Right ventricle myocardium superior (tissue), 1 donor: ENCODE measurements around the gene KCNJ6. TPM values are rescaled to one million over a fixed set of nuclear protein-coding genes. Genes with fewer than 3 reads are reported as not detected.
"Not testable (repeated sequence)": the region's sequence is repeated elsewhere in the genome, so short reads cannot be mapped to it uniquely, and the experiment has no call there.

Source experiments
- ATAC-seq: fragments of 200-7000 bp; cut with Tn5 transposase; one replicate; pipeline ENCODE4 v1.9.1; 2020; ENCODE audit warnings: mild to moderate bottlenecking; ENCODE audit not compliant: poor library complexity
- DNase-seq: peaks from one replicate; pipeline ENCODE4 v3.0.0-alpha.2; 2020
- intact Hi-C: fragments of 100-400 bp; cut with DNase I; formaldehyde crosslinking; loops from one replicate; pipeline ENCODE4 v1.11.2; 2022
- total RNA-seq: library from RNA; stranded (reverse); fragmentation: NEBNext Ultra II Directional; extraction: Animal tissue kit (Norgen Biotek cat#: 25700); gene quantifications from one replicate; pipeline ENCODE4 v1.2.1, GENCODE V29; 2021
- donor health status: DM: no; HTN: yes; CAD: no; lungs with severe emphysema.

Gene KCNJ6
- total RNA-seq, 1 donor from 2014 or later, result not detected

DNA sequence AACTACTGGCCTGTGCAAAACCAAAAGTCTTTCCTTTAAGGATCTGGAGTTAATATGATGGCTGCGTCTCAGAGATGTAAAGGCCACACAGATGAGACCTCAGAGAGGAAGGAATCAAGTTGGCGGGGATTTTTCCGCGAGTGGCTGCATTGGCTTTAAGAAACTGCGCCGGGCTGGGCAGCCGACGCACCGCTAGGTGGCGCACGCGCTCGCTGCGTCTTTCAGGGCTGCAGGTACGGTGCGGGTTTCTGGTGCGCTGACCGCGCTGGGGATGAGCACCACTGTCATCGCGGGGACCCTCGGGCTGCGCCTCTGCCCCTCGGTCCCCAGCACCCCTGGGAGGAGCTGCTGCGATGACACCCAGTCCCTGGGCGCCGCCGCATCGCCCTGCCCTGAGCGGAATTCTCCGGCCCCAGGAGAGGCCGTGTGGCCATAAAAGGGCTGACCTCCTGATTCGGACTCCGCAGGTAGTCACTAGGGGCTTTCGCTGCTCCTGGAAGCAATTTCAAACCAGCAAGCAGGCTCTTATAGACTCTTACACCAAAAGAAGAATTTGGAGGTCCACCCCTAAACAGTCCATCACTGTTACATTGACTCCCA, 241.0 kb downstream of the KCNJ6 start:
- DNase-seq, result peak; percentile 79
- intact Hi-C loops, result no loop called here
- peak; percentile 82 for ATAC-seq

- ATAC-seq (no peak), DNase-seq (no peak)
- intact Hi-C loops, result no loop called here
Observed at GRCh38 chr21:37673801-37674575, 242.3 kb downstream of the KCNJ6 start.

- ATAC-seq (no peak), DNase-seq (no peak)
- intact Hi-C loops, result no loop called here
Observed at GRCh38 chr21:37671381-37671780, 244.9 kb downstream of the KCNJ6 start.

- DNase-seq (no peak), ATAC-seq (no peak)
- intact Hi-C loops, result no loop called here
Observed at GRCh38 chr21:37670883-37671282, 245.4 kb downstream of the KCNJ6 start.

GRCh38 chr21:37669249-37669648, 247.0 kb downstream of the KCNJ6 start:
- intact Hi-C loops, result no loop called here
- DNase-seq, result no peak
- ATAC-seq, result no peak

- intact Hi-C loops, result no loop called here
- no peak for DNase-seq
- ATAC-seq, result no peak
Observed at GRCh38 chr21:37668462-37669239, 247.6 kb downstream of the KCNJ6 start.

DNA sequence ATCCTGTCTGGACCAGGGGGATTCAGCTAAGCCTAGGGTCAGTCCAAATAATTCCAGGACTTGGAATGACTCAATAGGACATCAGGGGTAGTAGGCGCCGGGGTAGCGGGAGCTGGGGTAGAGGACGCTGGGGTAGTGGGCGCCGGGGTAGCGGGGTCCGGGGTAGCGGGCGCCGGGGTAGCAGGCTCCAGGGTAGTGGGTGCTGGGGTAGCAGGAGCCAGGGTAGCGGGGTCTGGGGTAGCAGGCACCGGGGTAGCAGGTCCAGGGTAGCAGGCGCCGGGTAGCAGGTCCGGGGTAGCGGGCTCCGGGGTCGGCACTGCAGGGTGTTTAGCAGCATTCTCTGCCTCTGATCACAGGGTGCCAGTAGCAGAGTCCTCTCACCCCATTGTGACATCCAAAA, 248.9 kb downstream of the KCNJ6 start:
- DNase-seq (no peak), ATAC-seq (no peak)
- intact Hi-C loops, result no loop called here

DNA sequence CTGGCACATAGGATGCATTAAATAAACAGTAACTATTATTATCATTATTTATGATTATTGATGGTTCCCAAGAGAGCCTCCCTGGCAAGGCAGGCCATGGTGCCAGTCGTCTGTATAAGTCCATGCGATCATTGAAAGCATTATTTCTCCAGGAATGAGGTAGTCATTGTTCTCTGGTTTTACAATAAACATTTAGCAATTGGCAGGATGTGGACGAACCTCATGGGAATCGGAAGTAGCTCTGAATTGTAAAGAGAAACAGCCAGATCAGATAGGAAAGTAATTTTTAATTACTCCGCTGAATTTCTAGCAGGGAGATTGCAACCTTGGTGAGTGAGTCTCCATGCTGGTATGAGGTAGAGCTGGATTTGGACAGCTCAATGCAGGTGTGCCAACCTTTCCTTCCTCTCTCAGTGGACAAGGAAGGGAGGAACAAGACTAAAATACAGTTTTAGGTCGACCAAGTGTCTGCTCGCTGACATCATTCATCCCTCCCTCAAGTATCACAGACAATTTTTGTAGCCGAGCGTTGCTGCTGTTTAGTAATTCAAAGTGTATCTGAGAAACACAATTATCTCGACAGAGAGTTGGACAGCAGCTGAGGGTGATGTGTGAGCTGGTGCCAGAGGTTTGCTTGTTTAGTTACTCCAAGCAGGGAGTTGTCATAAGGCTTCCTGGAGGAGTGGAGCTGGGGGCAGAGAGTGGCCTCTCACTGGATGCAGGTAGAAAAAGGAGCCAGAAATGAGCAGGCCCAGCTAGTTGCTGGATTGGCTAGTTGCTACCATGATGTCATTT, 250.8 kb downstream of the KCNJ6 start:
- intact Hi-C loops, result no loop called here
- DNase-seq, result no peak
- no peak for ATAC-seq

GRCh38 chr21:37662227-37662626, 254.0 kb downstream of the KCNJ6 start:
- intact Hi-C loops, DNase-seq, ATAC-seq: not testable (repeated sequence)

DNA sequence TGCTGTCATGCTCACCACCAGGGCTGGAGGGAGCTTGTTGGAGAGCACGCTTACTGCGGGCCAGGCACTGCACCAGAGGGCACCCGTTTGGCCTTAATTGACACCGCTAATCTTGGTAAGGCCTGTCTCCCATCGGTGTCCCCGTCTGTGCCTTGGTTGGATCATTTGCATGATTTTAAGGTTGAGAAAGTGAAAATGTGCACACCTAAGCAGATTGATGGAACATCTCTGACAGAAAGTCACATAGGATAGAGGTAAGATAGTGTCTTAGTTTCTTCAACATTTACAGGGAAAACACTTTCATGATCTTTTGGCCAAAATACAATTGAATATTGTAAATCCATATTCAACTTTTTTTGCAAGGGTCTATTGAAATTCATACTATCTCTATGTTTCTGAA, 255.5 kb downstream of the KCNJ6 start:
- ATAC-seq (no peak), DNase-seq (no peak)
- intact Hi-C loops, result no loop called here

DNA sequence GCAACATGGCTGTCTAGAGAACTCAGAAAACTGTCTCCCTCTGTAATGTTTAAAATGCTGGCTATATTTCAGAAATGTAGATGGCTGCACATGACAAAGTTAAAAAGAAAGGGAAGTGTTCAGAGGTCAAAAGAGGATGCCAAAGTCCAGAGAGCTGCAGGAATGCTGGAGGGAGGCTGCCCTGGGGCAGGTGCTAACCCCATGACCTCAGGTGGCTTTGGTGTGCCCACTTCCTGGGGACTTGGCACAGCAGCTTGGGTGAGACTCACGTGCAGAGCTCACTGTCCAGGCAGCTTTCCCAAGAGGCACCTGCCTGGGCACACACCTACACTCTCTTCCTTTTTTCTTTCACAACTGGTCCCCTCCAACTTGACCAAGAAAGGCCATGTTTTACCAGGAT, 256.4 kb downstream of the KCNJ6 start:
- intact Hi-C loops, result no loop called here
- ATAC-seq, result no peak
- no peak for DNase-seq

GRCh38 chr21:37658817-37659458, 257.3 kb downstream of the KCNJ6 start:
- intact Hi-C loops, result no loop called here
- ATAC-seq (no peak), DNase-seq (no peak)

DNA sequence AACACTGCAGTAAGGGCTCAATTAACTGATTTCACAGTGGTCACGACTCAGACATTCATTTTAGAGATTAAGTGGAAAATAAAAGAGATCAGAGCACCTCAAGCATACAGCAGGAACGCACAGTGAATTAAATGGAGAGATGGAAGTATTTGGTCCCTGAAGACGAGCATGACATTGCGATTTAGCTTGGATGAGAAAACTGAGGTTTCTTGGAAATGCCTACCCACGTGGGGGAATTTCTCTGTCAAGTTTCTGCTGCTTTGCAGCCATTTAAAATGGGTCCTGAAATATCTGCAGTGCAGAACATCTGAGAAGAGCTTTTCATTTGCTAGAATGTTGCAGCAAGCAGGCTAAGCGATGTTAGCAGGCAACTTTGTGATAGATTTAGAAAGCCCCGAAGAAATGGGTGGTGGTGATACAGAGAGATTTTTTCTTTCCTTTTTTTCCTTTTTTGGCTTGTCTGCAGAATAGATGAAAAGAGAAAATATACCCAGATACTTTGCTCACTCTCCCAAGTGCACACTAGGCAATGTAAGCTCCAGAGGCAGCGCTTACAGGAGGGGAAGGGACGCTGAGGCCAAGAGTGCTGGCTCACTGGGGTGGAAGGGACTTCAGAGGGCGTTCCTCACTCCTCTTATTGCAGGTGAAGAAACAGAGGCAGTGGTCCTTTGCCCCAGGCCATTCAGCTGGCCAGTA, 258.0 kb downstream of the KCNJ6 start:
- ATAC-seq, result no peak
- intact Hi-C loops, result no loop called here

GRCh38 chr21:37656899-37657298, 259.4 kb downstream of the KCNJ6 start:
- intact Hi-C loops, result no loop called here
- DNase-seq, result no peak
- no peak for ATAC-seq

More for the DNA sequence above, 258.0 kb downstream of the KCNJ6 start:
- no peak for DNase-seq

- intact Hi-C loops, result no loop called here
- no peak for ATAC-seq
- DNase-seq, result no peak
Observed at GRCh38 chr21:37655611-37656300, 260.5 kb downstream of the KCNJ6 start.

DNA sequence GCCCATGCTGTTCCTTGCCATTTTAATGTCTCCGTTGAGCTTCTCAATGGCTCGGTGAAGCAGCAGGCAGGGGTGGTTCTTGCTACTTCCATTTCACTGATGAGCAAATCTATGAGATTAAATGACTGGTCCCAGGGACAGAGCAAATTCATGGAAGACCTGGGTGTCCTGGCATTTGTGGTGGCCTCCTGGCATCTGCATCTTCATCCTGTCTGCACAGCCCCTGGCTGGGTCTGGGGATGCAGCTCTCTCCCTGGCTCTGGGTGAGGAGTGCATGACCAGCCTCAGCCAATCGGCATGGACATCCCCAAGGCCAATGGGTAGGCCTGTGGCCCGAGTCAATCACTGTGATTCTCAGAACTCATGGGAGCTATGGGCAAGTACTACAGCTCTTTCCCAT, 261.7 kb downstream of the KCNJ6 start:
- ATAC-seq, result no peak
- no peak for DNase-seq
- intact Hi-C loops, result no loop called here

GRCh38 chr21:37653201-37653600, 263.1 kb downstream of the KCNJ6 start:
- DNase-seq (no peak), ATAC-seq (no peak)
- intact Hi-C loops, result no loop called here
